ENCODE measurements around the gene ABLIM3.

Gene ABLIM3

GRCh38 chr5:149133795-149134777 lies 7.2 kb upstream of the ABLIM3 start:
- no peak for DNase-seq

- DNase-seq: no peak
Measured at GRCh38 chr5:149134778-149135500, 6.4 kb upstream of the ABLIM3 start.

GRCh38 chr5:149135536-149136201 lies 5.6 kb upstream of the ABLIM3 start:
- no peak for DNase-seq

- no peak for DNase-seq
Measured at GRCh38 chr5:149138182-149138923, 2.9 kb upstream of the ABLIM3 start.

- DNase-seq: no peak
Measured at GRCh38 chr5:149140197-149141002, 893 bp upstream of the ABLIM3 start.

- no peak for DNase-seq
Measured at GRCh38 chr5:149141957-149142851, 911 bp downstream of the ABLIM3 start.

- DNase-seq: no peak
Measured at GRCh38 chr5:149143470-149143869, 2.2 kb downstream of the ABLIM3 start.

- DNase-seq: no peak
Measured at GRCh38 chr5:149144637-149145036, 3.3 kb downstream of the ABLIM3 start.

- no peak for DNase-seq
Measured at GRCh38 chr5:149145138-149145537, 3.8 kb downstream of the ABLIM3 start.

- DNase-seq: no peak
Measured at GRCh38 chr5:149147676-149148075, 6.4 kb downstream of the ABLIM3 start.

GRCh38 chr5:149149942-149150341 lies 8.6 kb downstream of the ABLIM3 start:
- no peak for DNase-seq

GRCh38 chr5:149150457-149150856 lies 9.2 kb downstream of the ABLIM3 start:
- DNase-seq: no peak

GRCh38 chr5:149151717-149152116 lies 10.4 kb downstream of the ABLIM3 start:
- DNase-seq: no peak

GRCh38 chr5:149152317-149152746 lies 11.0 kb downstream of the ABLIM3 start:
- DNase-seq: peak; percentile 42

- DNase-seq: no peak
Measured at GRCh38 chr5:149153193-149153750, 12.0 kb downstream of the ABLIM3 start.

- peak; percentile 90 for DNase-seq
Measured at GRCh38 chr5:149153751-149154610, 12.7 kb downstream of the ABLIM3 start.

- DNase-seq: no peak
Measured at GRCh38 chr5:149154650-149155049, 13.4 kb downstream of the ABLIM3 start.

GRCh38 chr5:149156435-149157083 lies 15.3 kb downstream of the ABLIM3 start:
- DNase-seq: no peak

GRCh38 chr5:149157330-149157729 lies 16.0 kb downstream of the ABLIM3 start:
- peak; percentile 28 for DNase-seq

Data from SHP77 treated with DMSO at 0.1 percent for 48 hours (cell line).